HepG2 (cell line): ENCODE results near the gene CSNK1D. TPM values are rescaled to one million over a fixed set of nuclear protein-coding genes. Genes with fewer than 3 reads are reported as not detected.

Source experiments
- ATAC-seq: fragments of 200-7000 bp; cut with Tn5 transposase; 3 replicates; pipeline ENCODE4 v1.9.1; 2020; ENCODE audit warnings: mild to moderate bottlenecking, moderate library complexity
- BruUV-seq: library from RNA; stranded (reverse); fragments of 400-500 nt; replicated peaks from 2 replicates; lab custom pipeline; 2021; lab: Mats Ljungman, UMichigan
- CTCF ChIA-PET: fragments of 300-600 bp; formaldehyde crosslinking; extraction: SDS; loops from one replicate; lab custom pipeline; 2021; ENCODE audit warnings: low total read pairs, inconsistent platforms, low intra/inter-chr PET ratio; lab: Yijun Ruan, JAX
- POLR2A ChIA-PET: fragments of 350-600 bp; sonication (Branson Sonifier 250); formaldehyde crosslinking; loops from one replicate; lab custom pipeline; 2020; ENCODE audit warnings: antibody characterized with exemption, inconsistent platforms; lab: Yijun Ruan, JAX
- DNase-seq: peaks from one replicate; pipeline ENCODE4 v3.0.0-alpha.2; 2015; ENCODE audit warnings: low spot score
- FAIRE-seq: peaks from 3 replicates; lab custom pipeline; 2011; peaks lifted over from hg19 to GRCh38; lab: Jason Lieb, UNC
- H2AFZ ChIP-seq: one replicate; pipeline ENCODE4 v1.6.1; 2011; ENCODE audit warnings: low read length, inconsistent platforms
- H3K27ac ChIP-seq: fragments of 300-600 bp; 3 replicates; pipeline ENCODE4 v1.8.0; 2011; ENCODE audit warnings: mixed run types, mild to moderate bottlenecking, mixed read lengths, low read length, inconsistent platforms; ENCODE audit not compliant: insufficient read depth; ENCODE audit errors: extremely low read length
- H3K27me3 ChIP-seq, 2 experiments: fragments of 200-600 bp in 1 of 2; 2 replicates in 1 of 2; 3 replicates in 1 of 2; pipeline versions ENCODE4 v1.6.0 to v1.8.0; 2011; ENCODE audit warnings: low read length in 2 of 2, mild to moderate bottlenecking in 2 of 2, moderate library complexity in 2 of 2, inconsistent platforms in 1 of 2; ENCODE audit not compliant: insufficient read depth in 2 of 2, control insufficient read depth in 1 of 2
- H3K36me3 ChIP-seq, 2 experiments: fragments of 200-600 bp in 1 of 2; replicated peaks in 1 of 2; 2 replicates in 1 of 2; 3 replicates in 1 of 2; pipeline versions ENCODE4 v1.5.1 to v1.8.0; 2011; ENCODE audit warnings: low read length in 2 of 2, inconsistent platforms in 1 of 2; ENCODE audit not compliant: insufficient read depth in 2 of 2, control insufficient read depth in 1 of 2
- H3K4me1 ChIP-seq: 2 replicates; pipeline ENCODE4 v1.5.1; 2012; ENCODE audit warnings: low read length, inconsistent platforms; ENCODE audit not compliant: insufficient read depth
- H3K4me2 ChIP-seq: 2 replicates; pipeline ENCODE4 v1.6.0; 2011; ENCODE audit warnings: low read depth, low read length, inconsistent platforms
- H3K4me3 ChIP-seq, 3 experiments: fragments of 200-600 bp in 1 of 3; sonication (generic), shearing (Covaris generic) in 1 of 3; replicated peaks in 1 of 3; 2 replicates each; pipeline ENCODE4 v1.5.1; 2011 to 2016; ENCODE audit warnings: low read length in 3 of 3, inconsistent platforms in 2 of 3, low read depth in 2 of 3, mild to moderate bottlenecking in 2 of 3, control low read depth in 1 of 3, mixed read lengths in 1 of 3; ENCODE audit not compliant: insufficient read depth in 1 of 3
- H3K79me2 ChIP-seq: one replicate; pipeline ENCODE4 v1.6.1; 2011; ENCODE audit warnings: low read length, inconsistent platforms; ENCODE audit not compliant: insufficient read depth
- H3K9ac ChIP-seq: 2 replicates; pipeline ENCODE4 v1.6.0; 2011; ENCODE audit warnings: mild to moderate bottlenecking, low read depth, low read length, inconsistent platforms; ENCODE audit not compliant: insufficient read depth
- H3K9me3 ChIP-seq: 2 replicates; pipeline ENCODE4 v1.5.1; 2012; ENCODE audit warnings: mild to moderate bottlenecking, low read length
- H4K20me1 ChIP-seq: 2 replicates; pipeline ENCODE4 v1.6.0; 2011; ENCODE audit warnings: inconsistent platforms, mild to moderate bottlenecking, low read length, moderate library complexity; ENCODE audit not compliant: insufficient read depth
- CC2D1A ChIP-seq: sonication (generic); formaldehyde crosslinking; IDR thresholded peaks from 2 replicates; pipeline ENCODE4 v1.8.1; 2023; ENCODE audit warnings: mild to moderate bottlenecking, missing genetic modification reagents
- PHF8 ChIP-seq: sonication (generic); formaldehyde crosslinking; IDR thresholded peaks from 2 replicates; pipeline ENCODE4 v1.5.0; 2020; ENCODE audit warnings: missing genetic modification reagents
- SETDB1 ChIP-seq: sonication (generic); formaldehyde crosslinking; IDR thresholded peaks from 2 replicates; pipeline ENCODE4 v1.5.1; 2020; ENCODE audit warnings: missing genetic modification reagents, mild to moderate bottlenecking, borderline replicate concordance
- ZFP36L1 ChIP-seq: sonication (generic); formaldehyde crosslinking; IDR thresholded peaks from 2 replicates; pipeline ENCODE4 v1.8.0; 2022; ENCODE audit warnings: mild to moderate bottlenecking, missing genetic modification reagents, moderate library complexity
- ZFP41 ChIP-seq: sonication (generic); formaldehyde crosslinking; IDR thresholded peaks from 2 replicates; pipeline ENCODE4 v1.4.0; 2020; ENCODE audit warnings: mild to moderate bottlenecking, missing genetic modification reagents, borderline replicate concordance
- ZNF709 ChIP-seq: sonication (generic); formaldehyde crosslinking; IDR thresholded peaks from 2 replicates; pipeline ENCODE4 v1.5.0; 2020; ENCODE audit warnings: mild to moderate bottlenecking, missing genetic modification reagents
- WGBS: methylation state at CpG from one replicate; pipeline ENCODE4 v1.1.6; 2017; ENCODE audit warnings: low lambda C conversion rate; 5-methylcytosine and 5-hydroxymethylcytosine counted together
- in situ Hi-C: cut with HindIII; loops from 2 replicates; pipeline ENCODE4 v1.10.0; 2017; ENCODE audit warnings: low pct_unique_long_range_greater_than_20kb; ENCODE audit not compliant: extremely low pct_ligation_motif_present
- intact Hi-C: fragments of 100-400 bp; cut with micrococcal nuclease; formaldehyde crosslinking; loops from one replicate; pipeline ENCODE4 v1.10.0; 2022; ENCODE audit not compliant: unreplicated experiment
- polyA plus RNA-seq, 8 experiments: library from polyadenylated mRNA; depleted of rRNA in 3 of 8; stranded (reverse) in 7 of 8; unstranded in 1 of 8; fragments of >200 nt; fragmentation: Illumina TruSeq in 4 of 8; extraction: Trizol in 4 of 8; gene quantifications; 2 replicates each; pipeline versions ENCODE4 v1.2.1 to v1.2.3, GENCODE V29; 2011 to 2016; ENCODE audit warnings: low read depth in 4 of 8, missing spikeins in 1 of 8, mixed read lengths in 1 of 8; ENCODE audit not compliant: insufficient read depth in 1 of 8
- total RNA-seq, 5 experiments: library from RNA; depleted of rRNA; stranded (reverse); fragments of >200 nt; fragmentation: Illumina TruSeq; extraction: Trizol; gene quantifications; 2 replicates each; pipeline ENCODE4 v1.2.3, GENCODE V29; 2016; ENCODE audit warnings: low read depth in 1 of 5
- TF ChIP-seq, protein P1 (sequence below): IDR thresholded peaks from 2 replicates; pipeline ENCODE4 v1.6.1; 2012; ENCODE audit warnings: inconsistent platforms
- TF ChIP-seq, protein P2 (sequence below): sonication (generic); formaldehyde crosslinking; IDR thresholded peaks from 2 replicates; pipeline ENCODE4 v1.5.0; 2020; ENCODE audit warnings: missing genetic modification reagents
- TF ChIP-seq, protein P3 (sequence below): sonication (generic); formaldehyde crosslinking; IDR thresholded peaks from 2 replicates; pipeline ENCODE4 v1.4.0; 2020; ENCODE audit warnings: missing genetic modification reagents
- TF ChIP-seq, protein P4 (sequence below): sonication (generic); formaldehyde crosslinking; IDR thresholded peaks from 2 replicates; pipeline ENCODE4 v1.4.0; 2020; ENCODE audit warnings: missing genetic modification reagents
- TF ChIP-seq, protein P5 (sequence below), 2 experiments: sonication (generic) in 1 of 2; formaldehyde crosslinking in 1 of 2; IDR thresholded peaks; 2 replicates each; pipeline versions ENCODE4 v1.5.1 to v1.6.1; 2011 to 2020; ENCODE audit warnings: borderline replicate concordance in 1 of 2, low read depth in 1 of 2, low read length in 1 of 2, mild to moderate bottlenecking in 1 of 2, missing genetic modification reagents in 1 of 2, moderate library complexity in 1 of 2
- TF ChIP-seq, protein P6 (sequence below): sonication (generic); formaldehyde crosslinking; IDR thresholded peaks from 2 replicates; pipeline ENCODE4 v1.4.0; 2020; ENCODE audit warnings: missing genetic modification reagents, low read depth, mild to moderate bottlenecking, borderline replicate concordance

CSNK1D gene
- total and polyA plus RNA-seq, 2 of the 13 experiments (the other 11 are each of a cell fraction or from before 2014, with no cell fraction given), result 31.5 to 128 TPM

DNA sequence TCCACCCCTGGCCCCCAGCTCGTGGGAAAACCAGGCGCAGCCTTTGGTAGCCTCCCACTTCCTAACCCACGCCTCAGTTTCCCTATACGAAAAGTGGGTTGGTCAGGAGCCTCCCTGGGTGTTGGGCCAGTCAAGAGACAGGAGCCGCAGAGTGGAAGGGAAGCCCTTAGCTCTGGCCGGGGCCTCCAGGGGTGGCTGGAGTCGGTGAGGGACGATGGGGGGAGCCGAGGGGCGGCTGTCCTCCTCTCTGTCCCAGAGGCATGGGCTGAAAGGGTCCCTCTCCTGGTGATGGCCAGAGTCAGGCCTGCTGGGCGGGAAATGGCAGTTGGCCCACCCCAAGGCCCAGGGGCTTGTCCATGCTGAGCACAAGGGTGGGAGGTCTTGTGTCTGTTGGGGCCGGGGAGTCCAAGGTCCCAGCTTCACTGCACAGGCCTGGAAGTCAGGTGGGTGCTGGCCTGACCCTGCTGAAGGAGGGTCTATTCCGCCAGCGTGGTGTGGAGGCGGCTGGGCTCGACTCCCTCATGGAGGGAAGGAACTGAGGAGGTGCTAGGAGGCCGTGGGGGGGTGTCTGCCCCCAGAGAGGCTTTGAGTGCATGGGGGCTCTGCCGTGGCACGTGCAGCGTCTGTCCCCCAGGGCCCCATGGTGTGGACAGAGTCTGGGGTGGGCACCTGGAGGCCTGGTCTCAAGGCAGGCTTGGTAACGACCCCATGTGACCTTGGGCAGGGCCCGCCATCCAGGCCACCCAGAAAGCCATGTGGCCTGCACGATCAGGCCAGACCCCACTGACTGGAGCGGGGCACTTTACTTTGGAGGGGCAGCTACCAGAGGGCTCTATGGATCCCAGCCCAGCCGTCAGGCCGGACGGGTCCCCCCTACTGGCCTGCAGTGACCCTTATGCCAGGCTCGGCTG lies 43.5 kb downstream of the CSNK1D start:
- Histone ChIP-seq H3K36me3 (peaks cover 12 to 14% of the 10 kb centered on the region in 2 experiments; a peak in 3 of 5 replicates), H3K27ac (peak overlapping the region; percentile 84), H3K27me3 (no peaks in the 10 kb centered on the region; a peak in 1 of 5 replicates), H3K9ac (peak overlapping the region; percentile 91), H4K20me1 (peaks cover 54% of the 10 kb centered on the region), H3K9me3 (no peaks in the 10 kb centered on the region), H3K4me1 (peaks cover 75% of the 10 kb centered on the region), H3K4me3 (peak overlapping the region; percentile 76 to 99 (median 97)), H2AFZ (no peak overlapping the region), H3K4me2 (peak overlapping the region; percentile 82), H3K79me2 (peaks cover 56% of the 10 kb centered on the region)
- DNase-seq (peak; percentile 74), FAIRE-seq (peak; percentile 66), ATAC-seq (peak; percentile 9)
- 0% methylated on average over 11 of the region's 28 CpGs for WGBS
- CTCF ChIA-PET, result interaction anchor here (1.9 kb wide), 1 partner anchor 25 kb away, joined by 6 read pairs; no protein-coding TSS in a partner anchor
- no TSS peak for BruUV-seq
- POLR2A ChIA-PET, result interaction anchor here (0.8 to 5.0 kb wide), 21 partner anchors 8 to 179 kb away, joined by 3 to 117 read pairs (median 5); partner anchors contain the start of genes CCDC57, CD7 and CSNK1D
- in situ Hi-C loops, result no loop called here
- intact Hi-C loops, result loop anchor here (2.0 to 10.0 kb wide), 2 partner anchors 13 to 125 kb away; no protein-coding TSS in a partner anchor
- TF ChIP-seq PHF8 (CRISPR knock-in tag) (peak; percentile 43), CC2D1A (0 out of 2 replicates have a peak, but pooled peaks have one; percentile 64), ZFP41 (no peak), SETDB1 (CRISPR knock-in tag) (no peak), ZNF709 (CRISPR knock-in tag) (no peak; the same call in 1 of the 2 replicates), ZFP36L1 (CRISPR knock-in tag) (peak; percentile 46; the same call in 1 of the 2 replicates)
- TF ChIP-seq, protein P1, sequence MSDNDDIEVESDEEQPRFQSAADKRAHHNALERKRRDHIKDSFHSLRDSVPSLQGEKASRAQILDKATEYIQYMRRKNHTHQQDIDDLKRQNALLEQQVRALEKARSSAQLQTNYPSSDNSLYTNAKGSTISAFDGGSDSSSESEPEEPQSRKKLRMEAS, result peak; percentile 87
- TF ChIP-seq, protein P2, sequence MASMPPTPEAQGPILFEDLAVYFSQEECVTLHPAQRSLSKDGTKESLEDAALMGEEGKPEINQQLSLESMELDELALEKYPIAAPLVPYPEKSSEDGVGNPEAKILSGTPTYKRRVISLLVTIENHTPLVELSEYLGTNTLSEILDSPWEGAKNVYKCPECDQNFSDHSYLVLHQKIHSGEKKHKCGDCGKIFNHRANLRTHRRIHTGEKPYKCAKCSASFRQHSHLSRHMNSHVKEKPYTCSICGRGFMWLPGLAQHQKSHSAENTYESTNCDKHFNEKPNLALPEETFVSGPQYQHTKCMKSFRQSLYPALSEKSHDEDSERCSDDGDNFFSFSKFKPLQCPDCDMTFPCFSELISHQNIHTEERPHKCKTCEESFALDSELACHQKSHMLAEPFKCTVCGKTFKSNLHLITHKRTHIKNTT (CRISPR knock-in tag), result no peak
- TF ChIP-seq, protein P3, sequence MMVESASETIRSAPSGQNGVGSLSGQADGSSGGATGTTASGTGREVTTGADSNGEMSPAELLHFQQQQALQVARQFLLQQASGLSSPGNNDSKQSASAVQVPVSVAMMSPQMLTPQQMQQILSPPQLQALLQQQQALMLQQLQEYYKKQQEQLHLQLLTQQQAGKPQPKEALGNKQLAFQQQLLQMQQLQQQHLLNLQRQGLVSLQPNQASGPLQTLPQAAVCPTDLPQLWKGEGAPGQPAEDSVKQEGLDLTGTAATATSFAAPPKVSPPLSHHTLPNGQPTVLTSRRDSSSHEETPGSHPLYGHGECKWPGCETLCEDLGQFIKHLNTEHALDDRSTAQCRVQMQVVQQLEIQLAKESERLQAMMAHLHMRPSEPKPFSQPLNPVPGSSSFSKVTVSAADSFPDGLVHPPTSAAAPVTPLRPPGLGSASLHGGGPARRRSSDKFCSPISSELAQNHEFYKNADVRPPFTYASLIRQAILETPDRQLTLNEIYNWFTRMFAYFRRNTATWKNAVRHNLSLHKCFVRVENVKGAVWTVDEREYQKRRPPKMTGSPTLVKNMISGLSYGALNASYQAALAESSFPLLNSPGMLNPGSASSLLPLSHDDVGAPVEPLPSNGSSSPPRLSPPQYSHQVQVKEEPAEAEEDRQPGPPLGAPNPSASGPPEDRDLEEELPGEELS (CRISPR knock-in tag), result no peak
- TF ChIP-seq, protein P4, sequence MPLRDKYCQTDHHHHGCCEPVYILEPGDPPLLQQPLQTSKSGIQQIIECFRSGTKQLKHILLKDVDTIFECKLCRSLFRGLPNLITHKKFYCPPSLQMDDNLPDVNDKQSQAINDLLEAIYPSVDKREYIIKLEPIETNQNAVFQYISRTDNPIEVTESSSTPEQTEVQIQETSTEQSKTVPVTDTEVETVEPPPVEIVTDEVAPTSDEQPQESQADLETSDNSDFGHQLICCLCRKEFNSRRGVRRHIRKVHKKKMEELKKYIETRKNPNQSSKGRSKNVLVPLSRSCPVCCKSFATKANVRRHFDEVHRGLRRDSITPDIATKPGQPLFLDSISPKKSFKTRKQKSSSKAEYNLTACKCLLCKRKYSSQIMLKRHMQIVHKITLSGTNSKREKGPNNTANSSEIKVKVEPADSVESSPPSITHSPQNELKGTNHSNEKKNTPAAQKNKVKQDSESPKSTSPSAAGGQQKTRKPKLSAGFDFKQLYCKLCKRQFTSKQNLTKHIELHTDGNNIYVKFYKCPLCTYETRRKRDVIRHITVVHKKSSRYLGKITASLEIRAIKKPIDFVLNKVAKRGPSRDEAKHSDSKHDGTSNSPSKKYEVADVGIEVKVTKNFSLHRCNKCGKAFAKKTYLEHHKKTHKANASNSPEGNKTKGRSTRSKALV, result no peak; the same call in 1 of the 2 replicates
- TF ChIP-seq, protein P5, sequence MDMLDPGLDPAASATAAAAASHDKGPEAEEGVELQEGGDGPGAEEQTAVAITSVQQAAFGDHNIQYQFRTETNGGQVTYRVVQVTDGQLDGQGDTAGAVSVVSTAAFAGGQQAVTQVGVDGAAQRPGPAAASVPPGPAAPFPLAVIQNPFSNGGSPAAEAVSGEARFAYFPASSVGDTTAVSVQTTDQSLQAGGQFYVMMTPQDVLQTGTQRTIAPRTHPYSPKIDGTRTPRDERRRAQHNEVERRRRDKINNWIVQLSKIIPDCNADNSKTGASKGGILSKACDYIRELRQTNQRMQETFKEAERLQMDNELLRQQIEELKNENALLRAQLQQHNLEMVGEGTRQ (IDR thresholded peaks at IDR 0.05; ENCODE audit: low read depth, low read length), result no peak
- TF ChIP-seq, protein P5 (CRISPR knock-in tag; IDR thresholded peaks at IDR 0.05; ENCODE audit: borderline replicate concordance), result peak; percentile 4
- TF ChIP-seq, protein P6, sequence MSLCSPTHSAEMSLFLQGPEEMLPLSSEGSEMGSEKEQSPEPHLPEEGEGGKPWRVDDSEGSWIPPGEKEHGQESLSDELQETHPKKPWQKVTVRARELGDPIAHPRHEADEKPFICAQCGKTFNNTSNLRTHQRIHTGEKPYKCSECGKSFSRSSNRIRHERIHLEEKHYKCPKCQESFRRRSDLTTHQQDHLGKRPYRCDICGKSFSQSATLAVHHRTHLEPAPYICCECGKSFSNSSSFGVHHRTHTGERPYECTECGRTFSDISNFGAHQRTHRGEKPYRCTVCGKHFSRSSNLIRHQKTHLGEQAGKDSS, result no peak; the same call in 1 of the 2 replicates
